GM12892 (cell line): Measurements from ENCODE around the gene UBE2C.

ENCODE experiments used
- POLR2A ChIP-seq: IDR thresholded peaks from 2 replicates; pipeline ENCODE4 v1.6.1; 2011; ENCODE audit warnings: low read depth, low read length, control low read depth
- POLR2AphosphoS5 ChIP-seq: IDR thresholded peaks from 2 replicates; pipeline ENCODE4 v1.6.1; 2011; ENCODE audit warnings: low read depth, low read length, control low read depth
- TAF1 ChIP-seq: IDR thresholded peaks from 2 replicates; pipeline ENCODE4 v1.6.1; 2011; ENCODE audit warnings: low read depth, mild to moderate bottlenecking, control low read depth, low read length, borderline replicate concordance

DNA sequence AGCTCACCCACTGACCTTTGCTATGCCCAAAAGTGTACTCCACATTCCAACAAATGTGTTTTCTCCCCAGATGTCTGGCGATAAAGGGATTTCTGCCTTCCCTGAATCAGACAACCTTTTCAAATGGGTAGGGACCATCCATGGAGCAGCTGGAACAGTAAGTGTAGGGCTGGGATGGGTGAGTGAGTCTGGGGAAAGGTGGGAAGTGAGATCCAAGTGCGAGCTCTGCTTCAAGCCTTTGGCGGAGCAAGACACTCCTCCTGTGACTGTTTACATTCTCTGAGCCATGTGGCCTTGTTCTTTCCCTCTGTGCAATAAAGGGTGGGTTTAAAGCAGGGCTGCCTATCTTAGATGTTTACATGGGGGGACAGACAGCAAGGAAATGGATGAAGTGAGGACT is 1.9 kb downstream of the UBE2C start:
- TF ChIP-seq POLR2A (no peak), POLR2AphosphoS5 (no peak), TAF1 (no peak)
